ENCODE data around the gene NSUN7. TPM values are rescaled to one million over a fixed set of nuclear protein-coding genes. Genes with fewer than 3 reads are reported as not detected.

Gene NSUN7, protein sequence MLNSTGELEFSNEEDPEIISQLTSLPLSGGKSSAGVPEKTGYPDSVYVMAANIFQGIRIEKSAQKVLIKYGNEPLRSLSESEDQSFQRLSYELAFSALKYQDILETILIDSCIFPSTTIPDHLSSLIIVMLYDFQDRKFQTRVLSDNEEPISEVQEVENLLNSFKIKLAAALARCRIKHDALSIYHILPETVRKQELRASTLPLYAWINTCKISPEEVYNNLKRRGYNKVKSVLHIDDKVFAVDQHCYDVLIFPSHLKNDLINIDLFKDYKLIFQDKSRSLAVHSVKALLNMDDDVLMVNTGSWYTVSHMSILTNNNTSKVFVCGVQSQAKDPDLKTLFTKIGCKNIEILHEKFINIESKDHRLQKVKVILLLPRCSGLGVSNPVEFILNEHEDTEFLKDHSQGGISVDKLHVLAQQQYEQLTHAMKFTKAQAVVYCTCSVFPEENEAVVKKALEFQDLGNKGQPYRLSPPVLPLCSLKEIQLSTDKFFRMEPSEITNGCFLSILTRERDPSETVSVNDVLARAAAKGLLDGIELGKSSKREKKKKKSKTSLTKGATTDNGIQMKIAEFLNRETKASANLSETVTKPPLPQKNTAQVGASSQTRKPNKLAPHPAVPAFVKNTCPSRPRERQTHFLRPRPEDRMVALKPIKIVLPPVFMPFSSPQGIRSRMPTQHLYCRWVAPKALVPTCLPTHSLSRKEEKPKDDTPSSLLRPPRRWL
- total RNA-seq (2022; extraction: Qiagen RNA extraction), result 0.18 to 0.60 TPM (median 0.35 TPM) in 5 replicates

GRCh38 chr4:40749717-40750460 lies at the start of gene NSUN7:
Gene NSUN7, plus strand, starts transcription at chr4:40749955. Its CDS starts 739 bp downstream, at chr4:40750694.

Other genes with a start within 250 kb of the NSUN7 start
- 17.6 to 23.2 TPM (median 21.5 TPM) in 5 replicates for gene RBM47, start 120.1 kb upstream of the NSUN7 start, total RNA-seq (2022; extraction: Qiagen RNA extraction)

Measured in A549 treated with CORT108297 at 1 μM for 4 hours (cell line).